GM19238 (cell line): ENCODE data around the gene LTBP3.

Source experiments
- DNase-seq: peaks from one replicate; pipeline ENCODE4 v3.0.0; 2011; ENCODE audit warnings: low spot score; ENCODE audit not compliant: insufficient read length

The LTBP3 gene

DNA sequence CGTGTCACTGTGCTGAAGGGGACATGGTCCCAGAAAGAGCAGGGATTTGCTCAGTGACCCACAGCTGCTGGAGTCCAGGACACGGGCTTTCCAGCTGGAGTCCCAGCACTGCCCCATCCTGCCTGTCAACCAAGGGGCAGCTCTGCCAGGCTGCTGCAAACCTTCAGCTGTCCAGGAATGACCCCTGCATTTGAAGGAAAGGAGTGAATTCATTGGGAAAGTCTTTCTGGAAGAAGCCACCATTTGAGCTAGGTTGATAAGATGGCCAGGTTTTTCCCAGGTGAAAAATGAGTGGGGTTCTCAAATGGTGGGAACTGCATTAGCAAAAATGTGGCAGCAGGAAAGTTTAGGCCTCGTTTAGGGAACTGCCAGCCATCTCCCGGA, 28.1 kb upstream of the LTBP3 start:
- no peak for DNase-seq

DNA sequence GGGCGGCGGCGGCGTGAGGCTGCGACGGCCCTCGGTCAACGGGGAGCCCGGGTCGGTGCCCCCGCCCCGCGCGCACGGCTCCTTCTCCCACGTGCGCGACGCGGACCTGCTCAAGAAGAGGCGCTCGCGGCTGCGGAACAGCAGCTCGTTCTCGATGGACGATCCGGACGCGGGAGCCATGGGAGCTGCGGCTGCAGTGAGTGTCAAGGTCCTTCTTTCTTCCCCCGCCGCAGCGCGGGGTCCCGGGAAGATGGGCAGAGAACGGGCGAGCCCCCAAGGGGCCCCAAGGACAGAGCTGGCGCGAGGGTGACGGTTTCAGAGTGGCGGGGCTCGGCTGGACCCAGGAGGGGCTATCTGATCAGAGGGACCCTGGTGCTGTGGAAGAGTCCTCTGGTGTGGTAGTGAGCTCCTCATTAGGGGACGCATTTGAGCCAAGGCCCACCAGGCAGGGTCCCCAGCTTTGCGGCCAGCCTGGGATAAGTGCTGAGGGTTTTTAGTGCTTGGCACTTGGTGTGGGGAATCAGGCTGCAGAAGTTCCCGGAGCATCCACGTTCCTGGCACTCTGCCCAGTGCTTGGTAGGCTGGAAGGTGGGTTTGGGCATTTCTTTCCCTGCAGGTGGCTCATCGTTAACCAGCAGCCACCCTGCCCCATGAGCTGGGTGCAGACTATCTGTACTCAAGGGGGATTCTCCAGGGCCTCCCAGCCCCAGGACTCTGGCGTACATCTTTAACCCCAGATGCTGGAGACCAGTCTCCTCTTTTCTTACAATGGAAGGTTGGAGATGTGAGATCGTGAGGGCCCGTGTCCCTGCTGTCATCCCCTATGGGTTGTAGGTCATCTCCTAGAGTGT, 27.5 kb upstream of the LTBP3 start:
- no peak for DNase-seq

DNA sequence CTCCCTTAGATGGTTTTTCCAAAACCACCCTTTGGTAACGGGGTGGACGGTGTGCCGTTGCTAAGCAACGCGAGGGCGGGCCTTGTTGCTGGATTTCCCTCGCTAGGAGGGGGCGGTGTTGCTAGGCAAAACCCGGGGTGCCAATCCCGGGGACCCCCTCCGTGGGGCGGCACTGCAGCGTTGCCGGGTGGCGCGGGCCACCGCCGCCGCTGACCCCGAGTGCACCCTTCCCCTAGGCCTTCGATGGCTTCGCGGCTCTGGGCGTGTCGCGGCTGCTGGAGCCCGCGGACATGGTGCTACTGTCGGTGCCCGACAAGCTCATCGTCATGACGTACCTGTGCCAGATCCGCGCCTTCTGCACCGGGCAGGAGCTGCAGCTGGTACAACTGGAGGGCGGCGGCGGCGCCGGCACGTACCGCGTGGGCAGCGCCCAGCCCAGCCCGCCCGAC, 26.6 kb upstream of the LTBP3 start:
- DNase-seq: no peak

- no peak for DNase-seq
Measured at GRCh38 chr11:65584106-65584505, 25.9 kb upstream of the LTBP3 start.

GRCh38 chr11:65583589-65583988, 25.4 kb upstream of the LTBP3 start:
- DNase-seq: no peak

- no peak for DNase-seq
Measured at GRCh38 chr11:65581928-65582327, 23.8 kb upstream of the LTBP3 start.

DNA sequence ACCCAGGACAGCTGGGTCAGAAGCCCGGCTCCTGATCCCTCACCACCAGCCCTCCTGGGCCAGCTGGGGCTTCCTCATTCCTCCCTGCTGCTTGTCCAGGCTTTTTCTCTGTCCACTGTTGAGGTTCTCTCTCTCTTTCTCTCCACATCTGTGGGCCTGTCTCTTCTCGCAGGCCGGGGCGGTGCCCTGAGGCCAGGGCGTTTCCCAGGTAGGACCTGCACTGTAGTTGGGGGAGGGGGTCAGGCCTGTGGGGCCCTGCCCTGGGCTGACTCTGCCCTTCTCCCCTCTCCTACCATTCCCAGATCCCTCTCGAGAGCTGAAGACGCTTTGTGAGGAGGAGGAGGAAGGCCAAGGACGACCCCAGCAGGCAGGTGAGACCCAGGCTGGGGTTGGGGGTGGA, 22.6 kb upstream of the LTBP3 start:
- DNase-seq: no peak

DNA sequence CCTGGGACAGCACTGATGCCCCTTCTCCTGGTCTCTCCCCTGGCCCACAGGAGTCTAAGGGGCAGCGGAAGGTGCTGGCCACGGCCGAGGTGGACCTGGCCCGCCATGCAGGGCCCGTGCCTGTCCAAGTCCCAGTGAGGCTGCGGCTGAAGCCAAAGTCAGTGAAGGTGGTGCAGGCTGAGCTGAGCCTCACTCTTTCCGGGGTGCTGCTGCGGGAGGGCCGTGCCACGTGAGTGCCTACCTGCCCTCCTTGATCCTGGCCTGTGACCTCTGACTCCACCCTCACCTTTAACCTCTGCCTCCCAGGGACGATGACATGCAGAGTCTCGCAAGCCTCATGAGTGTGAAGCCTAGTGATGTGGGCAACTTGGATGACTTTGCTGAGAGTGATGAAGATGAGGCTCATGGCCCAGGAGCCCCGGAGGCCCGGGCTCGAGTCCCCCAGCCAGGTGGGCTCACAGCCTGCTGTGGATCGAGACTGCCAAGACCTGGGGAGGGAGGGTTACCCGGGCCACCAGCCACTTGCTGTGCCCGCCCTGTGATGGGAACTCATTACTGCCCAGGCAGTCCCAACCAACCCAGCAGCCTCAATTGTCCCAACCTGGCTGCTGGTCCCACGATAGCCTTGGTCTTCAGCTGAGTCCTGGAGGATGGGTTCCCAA, 22.0 kb upstream of the LTBP3 start:
- DNase-seq: no peak

GRCh38 chr11:65579291-65579690, 21.1 kb upstream of the LTBP3 start:
- no peak for DNase-seq

DNA sequence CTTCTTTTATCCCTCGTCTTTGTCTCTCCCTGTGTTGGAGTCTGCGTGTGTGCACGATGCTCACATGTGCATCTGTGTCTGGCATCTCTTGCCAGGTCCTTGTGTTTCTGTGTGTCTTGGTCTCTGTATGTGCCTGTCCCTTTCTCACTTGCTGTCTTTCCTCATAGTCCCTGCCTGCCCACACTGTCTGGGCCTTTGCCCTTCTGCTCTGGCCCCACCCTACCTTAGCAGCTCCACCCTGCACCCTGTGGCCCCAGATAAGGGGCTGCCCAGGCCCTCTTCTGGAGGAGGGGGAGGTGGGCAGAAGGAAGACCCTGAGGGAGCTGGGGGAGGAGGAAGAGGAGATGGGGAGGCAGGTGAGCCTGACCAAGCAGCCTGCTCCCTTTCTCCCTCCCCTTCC, 20.5 kb upstream of the LTBP3 start:
- no peak for DNase-seq

DNA sequence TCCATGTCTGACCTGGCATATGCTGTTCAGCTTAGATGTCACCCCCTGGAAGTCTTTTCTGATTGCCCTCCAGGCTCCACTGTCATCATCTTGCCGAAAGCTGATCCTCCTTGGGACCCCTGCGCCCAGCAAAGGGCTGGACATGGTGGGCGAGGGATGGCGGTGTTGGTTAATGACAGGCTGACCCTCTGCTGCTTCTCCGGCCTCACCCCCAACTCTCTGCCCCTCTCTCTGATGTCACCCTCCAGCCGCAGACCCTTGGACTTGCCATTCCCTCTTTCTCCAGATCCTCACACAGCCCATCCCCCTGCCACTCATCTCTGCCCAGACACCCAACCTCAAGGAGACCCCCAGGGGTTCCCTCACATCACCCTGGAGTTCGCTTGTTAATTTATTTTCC, 20.0 kb upstream of the LTBP3 start:
- DNase-seq: no peak

GRCh38 chr11:65577756-65578109, 19.6 kb upstream of the LTBP3 start:
- DNase-seq: no peak

DNA sequence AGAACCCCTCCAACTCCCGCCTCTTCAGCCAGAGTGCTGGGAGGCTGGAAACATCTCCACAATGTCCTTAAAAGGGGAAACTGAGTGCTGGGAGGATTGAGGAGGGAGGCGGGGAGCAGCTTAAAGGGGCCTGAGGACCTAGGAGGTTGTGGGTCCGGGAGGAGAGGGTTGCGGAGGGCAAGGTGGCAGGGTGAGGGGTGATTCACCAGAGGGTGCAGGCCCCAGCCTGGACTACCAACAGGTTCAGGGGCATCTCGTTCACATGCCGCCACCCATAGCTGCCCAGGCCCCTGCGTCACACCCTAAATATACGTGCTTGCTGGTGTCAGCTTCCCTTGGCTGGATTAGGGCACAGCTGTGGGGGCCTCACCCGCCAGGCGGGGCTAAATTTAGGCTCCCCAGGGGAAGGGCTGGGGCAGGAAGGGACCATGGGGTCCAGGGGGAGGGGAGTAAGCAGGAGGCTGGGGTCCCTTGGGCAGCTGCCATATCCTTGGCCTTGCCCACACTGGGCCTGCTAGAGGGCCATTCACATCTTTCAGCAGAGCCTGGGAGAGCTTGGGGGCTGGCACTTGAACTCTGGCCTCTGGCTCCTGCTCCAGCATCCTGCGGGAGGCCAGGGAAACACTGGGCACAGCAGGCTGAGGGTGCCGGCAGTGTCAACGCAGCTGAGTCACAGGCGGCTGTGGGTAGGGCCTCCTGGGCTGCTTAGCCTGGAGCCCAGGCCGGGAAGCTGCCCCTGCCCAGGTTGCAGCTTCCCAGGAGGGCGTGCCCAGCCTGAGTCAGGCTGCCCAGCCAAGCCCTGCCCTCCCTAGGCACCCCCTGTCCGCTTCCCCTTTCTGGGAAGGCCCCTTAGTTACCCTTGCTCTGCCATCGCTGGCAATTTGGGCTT, 19.0 kb upstream of the LTBP3 start:
- DNase-seq: no peak

DNA sequence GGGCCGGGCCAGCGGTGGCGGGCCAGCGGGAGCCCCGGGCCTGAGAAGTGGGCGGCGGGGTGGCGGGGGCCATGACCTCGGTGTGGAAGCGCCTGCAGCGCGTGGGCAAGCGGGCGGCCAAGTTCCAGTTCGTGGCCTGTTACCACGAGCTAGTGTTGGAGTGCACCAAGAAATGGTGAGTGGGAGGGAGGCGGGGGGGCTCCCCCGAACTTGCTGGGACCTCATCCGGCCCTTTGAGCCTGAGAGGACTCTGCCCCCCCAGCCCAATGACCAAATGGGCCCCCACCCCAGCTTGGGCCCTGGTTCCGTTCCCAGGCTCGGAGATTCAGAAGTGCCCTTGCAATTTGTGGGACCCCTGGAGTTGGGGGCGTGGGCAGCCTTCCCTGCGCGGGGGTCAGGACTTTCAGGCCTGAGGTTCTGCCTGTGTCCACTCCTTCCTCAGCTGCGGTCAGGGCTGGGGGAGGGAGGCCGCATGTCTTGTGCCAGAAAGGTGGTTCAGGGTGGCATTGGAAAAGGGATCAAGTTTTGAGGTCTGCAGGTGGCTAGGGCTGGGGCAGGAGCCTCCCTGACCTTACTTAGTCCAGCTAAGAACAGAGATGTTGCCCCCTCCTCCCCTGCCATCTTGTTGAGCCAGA, 18.2 kb upstream of the LTBP3 start:
- DNase-seq: no peak

DNA sequence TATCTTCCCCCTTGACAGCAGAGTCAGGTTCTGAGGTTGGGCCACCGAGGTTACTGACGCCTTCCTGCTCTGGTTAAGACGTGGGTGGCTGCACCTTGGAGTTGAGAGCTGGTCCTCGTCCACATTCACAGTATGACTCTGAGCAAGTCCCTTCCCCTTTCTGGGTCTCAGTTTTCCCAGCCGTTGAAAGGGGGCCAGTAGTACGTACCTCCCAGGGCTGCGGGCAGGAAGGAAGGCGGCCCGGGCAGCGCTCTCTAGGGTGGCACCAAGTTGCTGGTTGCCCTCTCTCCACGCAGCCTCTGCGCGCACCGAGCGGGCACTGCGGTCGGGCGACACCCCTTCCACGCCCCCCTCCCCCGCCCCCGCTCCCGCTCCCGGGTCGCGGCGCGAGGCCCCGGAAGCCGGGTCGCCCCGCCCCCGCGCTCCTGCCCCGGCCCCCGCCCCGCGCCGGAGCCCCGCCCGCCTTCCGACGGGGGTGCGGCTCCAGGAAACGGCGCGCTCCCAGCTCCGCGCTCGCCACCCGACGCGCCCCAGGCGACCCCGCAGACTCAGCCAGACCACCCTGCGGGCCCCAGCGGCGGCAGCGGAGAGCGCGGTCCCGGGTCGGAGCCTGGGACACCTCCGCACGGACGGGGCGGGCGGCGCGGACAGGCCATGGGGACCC, 17.5 kb upstream of the LTBP3 start, which contains the start of gene EHBP1L1:
Gene EHBP1L1, plus strand, starts transcription at position 486 of the 664 bp plus-strand sequence. CDS start 250 bp downstream, outside the sequence.
- peak; percentile 92 for DNase-seq

- no peak for DNase-seq
Measured at GRCh38 chr11:65574811-65575567, 16.8 kb upstream of the LTBP3 start.

DNA sequence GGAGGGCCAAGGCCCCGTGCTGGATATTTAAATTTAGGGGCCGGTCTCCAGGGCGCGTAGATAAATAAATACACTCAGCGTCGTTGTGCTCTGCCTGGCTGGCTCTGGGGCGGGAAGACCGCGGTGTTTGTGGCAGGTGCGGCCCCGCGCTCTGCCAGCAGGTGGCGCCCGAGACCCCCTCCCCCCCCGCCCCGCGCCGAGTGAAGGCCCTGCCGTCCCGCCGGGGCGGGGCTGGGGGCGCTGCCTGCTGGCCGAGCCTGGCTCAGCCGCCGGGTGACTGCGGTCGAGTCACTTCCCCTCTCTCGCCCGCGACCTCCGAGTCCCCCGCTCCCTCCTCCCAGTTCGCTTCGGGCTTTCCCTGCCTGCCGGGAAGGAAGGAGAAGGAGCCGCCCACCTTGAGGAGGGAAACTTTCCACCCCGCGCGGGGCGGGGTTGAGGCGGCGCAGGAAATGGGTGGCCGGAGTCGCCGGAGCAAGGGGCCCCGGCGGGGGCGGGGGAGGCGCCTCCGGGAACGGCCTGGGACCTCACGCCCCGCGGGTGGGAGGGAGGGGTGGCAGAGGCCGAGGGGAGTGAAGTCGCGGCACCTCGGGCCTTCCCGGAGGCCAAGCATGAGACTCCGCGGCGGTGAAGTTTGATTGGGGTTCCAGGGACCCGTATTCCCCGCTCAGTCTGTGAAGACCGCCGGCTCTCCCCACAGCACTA, 16.1 kb upstream of the LTBP3 start:
- DNase-seq: peak; percentile 98

- DNase-seq: no peak
Measured at GRCh38 chr11:65573391-65574079, 15.4 kb upstream of the LTBP3 start.
